HG03558 (cell line): ENCODE measurements around the gene MORC1.
"Not testable (repeated sequence)": the region's sequence is repeated elsewhere in the genome, so short reads cannot be mapped to it uniquely, and the experiment has no call there.

Source experiments
- ATAC-seq: cut with Tn5 transposase; IDR thresholded peaks from one replicate; pipeline ENCODE4 v1.9.1; 2021; ENCODE audit warnings: moderate number of reproducible peaks; ENCODE audit not compliant: unreplicated experiment; ENCODE audit errors: extremely low read depth

Gene MORC1

GRCh38 chr3:109114746-109115145 lies 3.2 kb downstream of the MORC1 start:
- no peak for ATAC-seq

GRCh38 chr3:109112946-109113760 lies 4.8 kb downstream of the MORC1 start:
- ATAC-seq, result no peak

- ATAC-seq, result no peak
These were observed 8.4 kb downstream of the MORC1 start for GRCh38 chr3:109109574-109109973.

- ATAC-seq, result peak; percentile 57
These were observed 19.8 kb downstream of the MORC1 start for GRCh38 chr3:109098079-109098644.

GRCh38 chr3:109095166-109095565 lies 22.8 kb downstream of the MORC1 start:
- ATAC-seq, result no peak

- ATAC-seq, result no peak
These were observed 24.4 kb downstream of the MORC1 start for GRCh38 chr3:109093561-109093960.

- no peak for ATAC-seq
These were observed 26.1 kb downstream of the MORC1 start for GRCh38 chr3:109091846-109092245.

GRCh38 chr3:109089265-109089664 lies 28.7 kb downstream of the MORC1 start:
- ATAC-seq, result no peak

GRCh38 chr3:109081746-109082510 lies 36.0 kb downstream of the MORC1 start:
- ATAC-seq, result peak; percentile 99

GRCh38 chr3:109080090-109080489 lies 37.8 kb downstream of the MORC1 start:
- not testable (repeated sequence) for ATAC-seq

GRCh38 chr3:109073116-109073515 lies 44.8 kb downstream of the MORC1 start:
- ATAC-seq, result no peak

GRCh38 chr3:109072194-109072593 lies 45.7 kb downstream of the MORC1 start:
- ATAC-seq, result peak; percentile 64

GRCh38 chr3:109071350-109072142 lies 46.4 kb downstream of the MORC1 start:
- ATAC-seq, result no peak

- no peak for ATAC-seq
These were observed 47.7 kb downstream of the MORC1 start for GRCh38 chr3:109070211-109070610.

- ATAC-seq, result no peak
These were observed 51.1 kb downstream of the MORC1 start for GRCh38 chr3:109066864-109067263.

GRCh38 chr3:109059264-109059663 lies 58.7 kb downstream of the MORC1 start:
- ATAC-seq, result peak; percentile 57

GRCh38 chr3:109057616-109058015 lies 60.3 kb downstream of the MORC1 start:
- ATAC-seq, result no peak

GRCh38 chr3:109057056-109057455 lies 60.9 kb downstream of the MORC1 start:
- ATAC-seq, result no peak

- no peak for ATAC-seq
These were observed 67.3 kb downstream of the MORC1 start for GRCh38 chr3:109050591-109051167.

- no peak for ATAC-seq
These were observed 70.6 kb downstream of the MORC1 start for GRCh38 chr3:109047366-109047765.
